Endothelial cell of umbilical vein (primary cell): ENCODE results near the gene CPA4. TPM values are rescaled to one million over a fixed set of nuclear protein-coding genes. Genes with fewer than 3 reads are reported as not detected.

Experiments
- BruUV-seq: library from RNA; stranded (reverse); fragments of 400-500 nt; replicated peaks from 2 replicates; lab custom pipeline; 2021; lab: Mats Ljungman, UMichigan
- CTCF ChIA-PET: fragments of 300-600, 350-600 bp; sonication (Branson Sonifier 250); formaldehyde crosslinking; loops from one replicate; lab custom pipeline; 2021; ENCODE audit warnings: antibody characterized with exemption, inconsistent platforms; lab: Charles Lee
- POLR2A ChIA-PET: fragments of 300-600, 350-600 bp; sonication (Branson Sonifier 250); formaldehyde crosslinking; loops from one replicate; lab custom pipeline; 2021; ENCODE audit warnings: antibody characterized with exemption, inconsistent platforms; lab: Charles Lee
- DNase-seq: peaks from one replicate; pipeline ENCODE4 v3.0.0-alpha.2; 2011; ENCODE audit warnings: low read depth, low spot score
- FAIRE-seq: peaks from 2 replicates; lab custom pipeline; 2011; peaks lifted over from hg19 to GRCh38; lab: Jason Lieb, UNC
- H2AFZ ChIP-seq: 2 replicates; pipeline ENCODE4 v1.6.0; 2012; ENCODE audit warnings: low read depth, low read length, control low read depth, inconsistent platforms
- H3K27ac ChIP-seq: 2 replicates; pipeline ENCODE4 v1.5.1; 2011; ENCODE audit warnings: low read depth, mild to moderate bottlenecking, control low read depth, low read length, moderate library complexity; ENCODE audit not compliant: insufficient read depth
- H3K27me3 ChIP-seq, 2 experiments: 2 replicates each; pipeline versions ENCODE4 v1.6.0 to v1.6.1; 2011; ENCODE audit warnings: low read length in 2 of 2, mixed read lengths in 1 of 2; ENCODE audit not compliant: control insufficient read depth in 2 of 2, insufficient read depth in 2 of 2
- H3K36me3 ChIP-seq, 2 experiments: 2 replicates in 1 of 2; 3 replicates in 1 of 2; pipeline ENCODE4 v1.5.1; 2011; ENCODE audit warnings: low read length in 2 of 2, mild to moderate bottlenecking in 1 of 2, moderate library complexity in 1 of 2; ENCODE audit not compliant: control insufficient read depth in 2 of 2, insufficient read depth in 2 of 2; ENCODE audit errors: extremely low read depth in 1 of 2
- H3K4me1 ChIP-seq: 3 replicates; pipeline ENCODE4 v1.5.1; 2011; ENCODE audit warnings: mild to moderate bottlenecking, low read length; ENCODE audit not compliant: control insufficient read depth, insufficient read depth; ENCODE audit errors: extremely low read depth
- H3K4me2 ChIP-seq: 2 replicates; pipeline ENCODE4 v1.6.1; 2011; ENCODE audit warnings: low read length, control low read depth, mixed read lengths; ENCODE audit not compliant: insufficient read depth
- H3K4me3 ChIP-seq, 3 experiments: fragments of 200-600 bp in 1 of 3; sonication (generic), shearing (Covaris generic) in 1 of 3; replicated peaks in 1 of 3; 2 replicates each; pipeline ENCODE4 v1.5.1; 2011 to 2016; ENCODE audit warnings: control low read depth in 3 of 3, low read length in 3 of 3, mild to moderate bottlenecking in 2 of 3, inconsistent platforms in 1 of 3, low read depth in 1 of 3, moderate library complexity in 1 of 3; ENCODE audit not compliant: insufficient read depth in 1 of 3
- H3K79me2 ChIP-seq: 2 replicates; pipeline ENCODE4 v1.6.0; 2012; ENCODE audit warnings: low read length, inconsistent platforms; ENCODE audit not compliant: control insufficient read depth, insufficient read depth
- H3K9ac ChIP-seq: replicated peaks from 2 replicates; pipeline ENCODE3; 2011; ENCODE audit warnings: low read length, control low read depth; ENCODE audit not compliant: insufficient read depth; ENCODE audit errors: extremely low read depth
- H3K9me1 ChIP-seq: replicated peaks from 3 replicates; pipeline ENCODE4 v1.6.0; 2011; ENCODE audit warnings: mild to moderate bottlenecking, low read length; ENCODE audit not compliant: control insufficient read depth, insufficient read depth; ENCODE audit errors: extremely low read depth
- H3K9me3 ChIP-seq: replicated peaks from 2 replicates; pipeline ENCODE4 v1.5.1; 2012; ENCODE audit warnings: low read length, inconsistent platforms; ENCODE audit not compliant: control insufficient read depth, insufficient read depth
- H4K20me1 ChIP-seq: replicated peaks from 2 replicates; pipeline ENCODE3; 2011; ENCODE audit warnings: mild to moderate bottlenecking, low read length; ENCODE audit not compliant: control insufficient read depth, insufficient read depth; ENCODE audit errors: extremely low read depth
- CTCF ChIP-seq, 2 donors: IDR thresholded peaks; 1 replicate in 1 of 2; 2 replicates in 1 of 2; pipeline ENCODE4 v1.5.1; 2011; ENCODE audit warnings: low read length in 2 of 2, mild to moderate bottlenecking in 2 of 2, moderate library complexity in 2 of 2, control low read depth in 1 of 2, inconsistent platforms in 1 of 2, low read depth in 1 of 2; ENCODE audit not compliant: insufficient read depth in 1 of 2; ENCODE audit errors: extremely low read depth in 1 of 2
- EZH2 ChIP-seq: IDR thresholded peaks from 2 replicates; pipeline ENCODE4 v1.6.1; 2012; ENCODE audit warnings: borderline replicate concordance, low read depth, mild to moderate bottlenecking, moderate library complexity, low read length, inconsistent platforms; ENCODE audit not compliant: severe bottlenecking
- FOS ChIP-seq: IDR thresholded peaks from 2 replicates; pipeline ENCODE4 v1.6.1; 2011; ENCODE audit warnings: mild to moderate bottlenecking, low read length, moderate library complexity, borderline replicate concordance; ENCODE audit not compliant: insufficient read depth
- GATA2 ChIP-seq: IDR thresholded peaks from 2 replicates; pipeline ENCODE4 v1.7.0; 2011; ENCODE audit warnings: low read depth, mild to moderate bottlenecking, moderate library complexity, mixed read lengths, low read length; ENCODE audit not compliant: insufficient read length, insufficient read depth
- JUN ChIP-seq: IDR thresholded peaks from 2 replicates; pipeline ENCODE4 v1.6.1; 2011; ENCODE audit warnings: borderline replicate concordance, low read depth; ENCODE audit not compliant: insufficient read length, insufficient read depth
- MAX ChIP-seq: IDR thresholded peaks from 2 replicates; pipeline ENCODE4 v1.6.1; 2011; ENCODE audit not compliant: insufficient read depth, insufficient read length
- MYC ChIP-seq: IDR thresholded peaks from one replicate; pipeline ENCODE4 v1.6.1; 2011; ENCODE audit warnings: mild to moderate bottlenecking, low read depth, low read length
- POLR2A ChIP-seq: IDR thresholded peaks from 2 replicates; pipeline ENCODE4 v1.6.1; 2012; ENCODE audit warnings: low read depth, mild to moderate bottlenecking, control low read depth, low read length
- POLR2AphosphoS5 ChIP-seq: IDR thresholded peaks from 2 replicates; pipeline ENCODE4 v1.6.1; 2012; ENCODE audit warnings: low read depth, mild to moderate bottlenecking, control low read depth, low read length, moderate library complexity; ENCODE audit not compliant: insufficient read depth
- dilution Hi-C: fragments of 300-500 bp; cut with MboI; formaldehyde crosslinking; loops from one replicate; pipeline ENCODE4 v1.15.0; 2019; ENCODE audit warnings: low sequenced_read_pairs; ENCODE audit not compliant: extremely low pct_ligation_motif_present
- intact Hi-C: fragments of 100-400 bp; cut with micrococcal nuclease; formaldehyde crosslinking; loops from one replicate; pipeline ENCODE4 v1.10.0; 2022
- polyA plus RNA-seq, 4 experiments: library from polyadenylated mRNA; depleted of rRNA in 3 of 4; stranded (reverse) in 3 of 4; unstranded in 1 of 4; fragments of >200 nt; gene quantifications; 2 replicates each; pipeline versions ENCODE4 v1.2.1 to v1.2.3, GENCODE V29; 2011 to 2012; ENCODE audit warnings: missing spikeins in 1 of 4
- total RNA-seq: library from RNA; stranded (reverse); gene quantifications from 2 replicates; pipeline ENCODE4 v1.2.3, GENCODE V29; 2021

CPA4 gene
- total and polyA plus RNA-seq, 2 donors (not counting 3 experiments of a cell fraction or from before 2014, with no cell fraction given), result 0.36 TPM; not detected in 1

DNA sequence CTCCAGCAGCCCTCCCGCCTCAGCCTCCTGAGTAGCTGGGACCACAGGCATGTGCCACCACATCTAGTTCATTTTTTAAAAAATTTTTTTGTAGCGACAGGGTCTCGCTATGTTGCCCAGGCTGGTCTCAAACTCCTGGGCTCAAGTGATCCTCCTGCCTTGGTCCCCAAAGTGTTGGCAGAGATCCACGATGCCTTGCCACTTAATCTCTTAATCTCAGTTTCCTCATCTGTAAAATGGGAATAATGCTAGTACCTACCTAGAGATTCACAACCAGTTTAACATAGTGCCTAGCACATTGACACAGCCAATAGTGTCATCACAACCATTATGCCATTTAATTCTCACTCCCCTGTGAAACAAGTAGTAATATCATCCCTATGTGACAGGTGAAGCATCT is 4.8 kb upstream of the CPA4 start:
- dilution Hi-C loops (no loop called here), intact Hi-C loops (no loop called here)
- no peak overlapping the region for H3K4me2 ChIP-seq
- no TSS peak for BruUV-seq
- no peak overlapping the region for H3K27ac ChIP-seq
- no peaks in the 10 kb centered on the region for H3K27me3 ChIP-seq
- H3K4me3 ChIP-seq, result no peak overlapping the region
- TF ChIP-seq GATA2 (no peak), MAX (no peak), POLR2AphosphoS5 (no peak), CTCF (IDR thresholded peaks at IDR 0.05; ENCODE audit: extremely low read depth in 1 of 2, insufficient read depth in 1 of 2, low read depth in 1 of 2, low read length in 2 of 2) (no peak), EZH2 (no peak), FOS (no peak), MYC (no peak), POLR2A (no peak), JUN (no peak)
- no peaks in the 10 kb centered on the region for H3K36me3 ChIP-seq
- ChIA-PET POLR2A (no interaction called here), CTCF (interaction anchor here (1.4 kb wide), 2 partner anchors 195 to 470 kb away, joined by 3 read pairs; no protein-coding TSS in a partner anchor)
- H3K9me1 ChIP-seq, result no peaks in the 10 kb centered on the region
- H4K20me1 ChIP-seq, result no peaks in the 10 kb centered on the region
- no peak for DNase-seq
- no peaks in the 10 kb centered on the region for H3K79me2 ChIP-seq
- no peak for FAIRE-seq
- no peak overlapping the region for H3K9ac ChIP-seq
- no peak overlapping the region for H2AFZ ChIP-seq
- H3K9me3 ChIP-seq, result no peaks in the 10 kb centered on the region
- no peaks in the 10 kb centered on the region for H3K4me1 ChIP-seq
